A549 (cell line): Measurements from ENCODE around the gene CASTOR1. TPM values are rescaled to one million over a fixed set of nuclear protein-coding genes. Genes with fewer than 3 reads are reported as not detected.

ENCODE experiments used
- ATAC-seq, 2 experiments: fragments of 200-7000 bp in 1 of 2; fragments of >200 bp in 1 of 2; cut with Nextera tagmentation in 1 of 2; cut with Tn5 transposase in 1 of 2; 3 replicates each; pipeline versions ENCODE4 v1.8.0 to v1.9.1; 2018 to 2020; ENCODE audit warnings: mild to moderate bottlenecking in 1 of 2, moderate library complexity in 1 of 2
- CTCF ChIA-PET: fragments of 300-600 bp; sonication (Branson Sonifier 250); formaldehyde crosslinking; extraction: SDS; loops from one replicate; lab custom pipeline; 2021; ENCODE audit warnings: antibody characterized with exemption, inconsistent platforms; lab: Yijun Ruan, JAX
- POLR2A ChIA-PET: fragments of 350-600 bp; formaldehyde crosslinking; extraction: SDS; loops from one replicate; lab custom pipeline; 2021; ENCODE audit warnings: antibody characterized with exemption, inconsistent platforms; lab: Yijun Ruan, JAX
- DNase-seq, 2 experiments: peaks; one replicate each; pipeline versions ENCODE4 v3.0.0 to v3.0.0-alpha.2; 2011 to 2016; ENCODE audit warnings: low read depth in 1 of 2, low spot score in 1 of 2
- FAIRE-seq: peaks from 2 replicates; lab custom pipeline; 2011; peaks lifted over from hg19 to GRCh38; lab: Jason Lieb, UNC
- H3K27ac ChIP-seq, 2 experiments: fragments of >200 bp; sonication (Bioruptor Twin); formaldehyde crosslinking; 3 replicates each; pipeline ENCODE4 v1.5.1; 2016 to 2017
- H3K4me1 ChIP-seq: fragments of >200 bp; sonication (Bioruptor Twin); formaldehyde crosslinking; 3 replicates; pipeline ENCODE4 v1.6.1; 2016
- H3K4me2 ChIP-seq: fragments of >200 bp; sonication (Bioruptor Twin); formaldehyde crosslinking; 3 replicates; pipeline ENCODE4 v1.6.1; 2016
- H3K4me3 ChIP-seq: fragments of >200 bp; sonication (Bioruptor Twin); formaldehyde crosslinking; 3 replicates; pipeline ENCODE4 v1.5.1; 2016
- H3K9me3 ChIP-seq: fragments of >200 bp; sonication (Bioruptor Twin); formaldehyde crosslinking; 3 replicates; pipeline ENCODE4 v1.6.1; 2016
- CBX8 ChIP-seq: fragments of 200-600 bp; sonication (generic); IDR thresholded peaks from 2 replicates; pipeline ENCODE4 v1.6.1; 2016
- CEBPB ChIP-seq, 2 experiments: fragments of >200 bp in 1 of 2; sonication (Bioruptor Twin) in 1 of 2; formaldehyde crosslinking in 1 of 2; IDR thresholded peaks; 2 replicates each; pipeline ENCODE4 v1.6.1; 2012 to 2016
- ESRRA ChIP-seq: fragments of 150-350 bp; IDR thresholded peaks from 2 replicates; pipeline ENCODE4 v1.6.1; 2014; ENCODE audit warnings: mild to moderate bottlenecking, low read length, borderline replicate concordance
- HOXA7 ChIP-seq: fragments of 250-450 bp; sonication (Bioruptor Pico); IDR thresholded peaks from 2 replicates; pipeline ENCODE4 v1.5.0; 2020; ENCODE audit warnings: mild to moderate bottlenecking, moderate library complexity
- HOXB13 ChIP-seq: fragments of 250-450 bp; sonication (Bioruptor Pico); IDR thresholded peaks from 2 replicates; pipeline ENCODE4 v1.5.0; 2020; ENCODE audit warnings: low read depth, mild to moderate bottlenecking, moderate library complexity
- JUNB ChIP-seq: fragments of >200 bp; sonication (Bioruptor Twin); formaldehyde crosslinking; IDR thresholded peaks from 2 replicates; pipeline ENCODE4 v1.6.1; 2016
- KDM1A ChIP-seq: fragments of 200-600 bp; sonication (generic); IDR thresholded peaks from 2 replicates; pipeline ENCODE4 v1.6.1; 2016; ENCODE audit warnings: low read depth, mild to moderate bottlenecking
- RFX5 ChIP-seq: fragments of 450-650 bp; IDR thresholded peaks from 2 replicates; pipeline ENCODE4 v1.7.1; 2014; ENCODE audit warnings: antibody characterized with exemption, mild to moderate bottlenecking, moderate library complexity
- TFCP2L1 ChIP-seq: fragments of 250-450 bp; sonication (Bioruptor Pico); IDR thresholded peaks from 2 replicates; pipeline ENCODE4 v1.5.0; 2021; ENCODE audit warnings: mild to moderate bottlenecking
- TP53 ChIP-seq: fragments of 250-450 bp; sonication (Bioruptor Pico); IDR thresholded peaks from 2 replicates; pipeline ENCODE4 v1.5.0; 2021; ENCODE audit warnings: mild to moderate bottlenecking, moderate library complexity
- ZFP36 ChIP-seq: fragments of 450-650 bp; IDR thresholded peaks from 2 replicates; pipeline ENCODE4 v1.6.1; 2014; ENCODE audit warnings: borderline replicate concordance; ENCODE audit not compliant: partially characterized antibody
- WGBS: methylation state at CpG from one replicate; pipeline ENCODE4 v1.1.6; 2017; ENCODE audit errors: missing lambda C conversion rate; 5-methylcytosine and 5-hydroxymethylcytosine counted together
- polyA plus RNA-seq, 4 experiments: library from polyadenylated mRNA; depleted of rRNA in 3 of 4; stranded (reverse); fragments of >200 nt; fragmentation: RNase III in 1 of 4; extraction: RNeasy Plus Mini Kit Qiagen cat#74134 plus additional on column Dnase treatment in 1 of 4; gene quantifications; 2 replicates in 3 of 4; 3 replicates in 1 of 4; pipeline ENCODE4 v1.2.3, GENCODE V29; 2011 to 2017
- TF ChIP-seq, protein P1 (sequence below): fragments of >200 bp; sonication (Bioruptor Twin); formaldehyde crosslinking; IDR thresholded peaks from 2 replicates; pipeline ENCODE4 v1.6.1; 2016
- TF ChIP-seq, protein P2 (sequence below): fragments of 200-600 bp; sonication (generic); IDR thresholded peaks from 2 replicates; pipeline ENCODE4 v1.6.1; 2016; ENCODE audit warnings: antibody characterized with exemption, mild to moderate bottlenecking, moderate library complexity

CASTOR1 gene
- polyA plus RNA-seq, 2 of the 4 experiments (the other 2 are of a cell fraction), result 4.7 to 12.2 TPM

GRCh38 chr22:30267382-30268302, 21.7 kb downstream of the CASTOR1 start:
- H3K27ac ChIP-seq, result peak overlapping the region in 1 of 2 experiments; percentile 100; a peak in 2 of 6 replicates
- ATAC-seq (no peak), DNase-seq (no peak), FAIRE-seq (no peak)
- no peak overlapping the region for H3K4me2 ChIP-seq
- ChIA-PET POLR2A (no interaction called here), CTCF (no interaction called here)
- 89% methylated on average over 14 of the region's 14 CpGs for WGBS
- no peak for TF ChIP-seq HOXB13 (CRISPR knock-in tag)
- no peak for TF ChIP-seq CBX8
- no peak for TF ChIP-seq TFCP2L1
- peak; percentile 53; the same call in 1 of the 2 replicates for TF ChIP-seq KDM1A
- TF ChIP-seq ZFP36, result peak; percentile 52
- TF ChIP-seq HOXA7 (CRISPR knock-in tag), result no peak
- peaks cover 10% of the 10 kb centered on the region for H3K4me1 ChIP-seq
- no peak overlapping the region for H3K4me3 ChIP-seq
- no peaks in the 10 kb centered on the region for H3K9me3 ChIP-seq

DNA sequence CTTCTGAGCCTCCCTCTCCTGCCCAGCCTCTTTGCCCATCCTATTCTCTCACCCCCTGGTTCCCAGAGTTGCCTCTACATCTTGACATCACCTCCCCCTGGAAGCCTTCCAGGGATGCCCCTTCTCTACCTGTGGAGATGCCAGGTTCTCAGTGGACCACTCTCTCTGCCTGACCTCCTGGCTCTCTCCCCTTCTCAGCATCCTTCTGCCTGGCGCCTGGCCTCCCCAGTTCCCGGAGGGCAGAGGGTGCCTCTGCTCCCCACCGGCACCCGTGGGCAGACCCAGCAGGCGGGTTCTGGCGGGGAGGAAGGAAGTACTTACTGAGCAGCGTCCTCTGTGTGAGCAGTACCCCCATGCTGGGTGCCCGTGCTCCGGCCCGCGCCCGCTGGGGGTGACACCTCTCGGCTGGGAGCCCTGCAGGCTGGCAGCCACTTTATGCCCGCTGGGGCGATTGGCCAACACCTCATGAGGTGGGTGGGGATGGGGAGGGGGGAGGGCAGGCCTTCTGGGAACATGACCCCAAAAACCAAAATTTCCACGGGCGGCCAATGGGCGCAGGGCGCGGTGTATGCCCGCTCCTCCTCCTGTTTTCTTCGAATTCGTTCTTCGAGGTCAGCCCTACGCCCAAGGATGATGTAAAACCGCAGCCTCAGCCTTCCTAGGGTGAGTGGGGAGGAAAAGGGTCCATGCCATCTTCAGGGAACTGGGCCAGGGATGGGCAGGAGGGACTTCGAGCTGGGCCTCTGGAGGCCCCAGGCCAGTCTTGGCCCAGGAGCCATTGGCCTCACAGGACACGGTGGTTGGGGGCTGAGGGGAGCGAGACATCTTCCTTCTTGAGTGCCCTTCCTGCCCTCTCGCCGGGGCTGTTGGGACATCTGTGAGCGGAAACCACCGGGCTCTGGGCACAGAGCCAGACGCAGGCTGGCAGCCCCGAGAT, 22.6 kb downstream of the CASTOR1 start, which contains the start of gene OSM:
Gene OSM (minus strand): TSS at position 407 of the 937 bp plus-strand sequence. CDS start 52 bp downstream, at position 355.
- ChIA-PET CTCF (interaction anchor here (2.1 kb wide), 1 partner anchor 159 kb away, joined by 8 read pairs; no protein-coding TSS in a partner anchor), POLR2A (no interaction called here)
- FAIRE-seq, result no peak
- no peaks in the 10 kb centered on the region for H3K9me3 ChIP-seq
- no peak within 1 kb of the TSS for H3K4me2 ChIP-seq
- TF ChIP-seq ZFP36, result peak; percentile 88
- TF ChIP-seq, protein P1, sequence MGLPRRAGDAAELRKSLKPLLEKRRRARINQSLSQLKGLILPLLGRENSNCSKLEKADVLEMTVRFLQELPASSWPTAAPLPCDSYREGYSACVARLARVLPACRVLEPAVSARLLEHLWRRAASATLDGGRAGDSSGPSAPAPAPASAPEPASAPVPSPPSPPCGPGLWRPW, result no peak
- TF ChIP-seq ESRRA, result no peak
- no peak within 1 kb of the TSS for H3K4me3 ChIP-seq
- H3K27ac ChIP-seq, result peak within 1 kb of the TSS in 1 of 2 experiments; percentile 100; a peak in 3 of 6 replicates
- no peak for DNase-seq
- 89% methylated on average over 24 of the region's 35 CpGs for WGBS
- peaks cover 19% of the 10 kb centered on the region for H3K4me1 ChIP-seq
- ATAC-seq, result no peak

DNA sequence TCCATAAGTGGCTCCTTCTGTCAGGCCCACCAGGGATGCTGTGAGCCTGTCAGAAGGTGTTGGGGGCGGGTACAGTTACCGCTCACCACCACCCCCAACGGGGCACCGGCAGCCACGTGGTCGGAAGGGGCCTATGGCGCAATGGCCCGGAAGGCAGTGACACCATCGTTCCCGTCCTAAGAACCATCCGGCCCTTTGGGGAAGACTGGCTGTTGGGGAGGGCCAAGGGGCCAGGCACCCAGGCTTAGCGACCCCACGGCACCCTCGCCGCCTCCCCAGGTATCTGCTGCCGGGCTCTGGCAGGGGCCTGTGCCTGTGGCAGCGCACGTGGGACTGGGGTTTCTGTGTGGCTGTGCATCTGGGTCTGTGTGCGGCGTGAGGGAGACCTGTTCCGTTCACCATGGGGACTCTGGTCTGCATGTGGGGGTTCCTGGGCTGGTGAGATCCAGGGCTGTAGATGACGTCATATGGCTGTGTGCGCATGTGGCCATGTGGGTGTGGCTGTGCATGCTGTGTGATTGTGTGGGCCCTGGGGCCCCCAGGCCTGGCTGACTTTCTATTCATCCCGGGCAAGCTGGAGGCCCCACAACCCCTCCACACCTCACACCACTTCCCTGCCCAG, 23.4 kb downstream of the CASTOR1 start:
- H3K4me1 ChIP-seq, result peaks cover 27% of the 10 kb centered on the region
- H3K4me2 ChIP-seq, result no peak overlapping the region
- no peak overlapping the region for H3K4me3 ChIP-seq
- peak overlapping the region in 1 of 2 experiments; percentile 100; a peak in 3 of 6 replicates for H3K27ac ChIP-seq
- no peaks in the 10 kb centered on the region for H3K9me3 ChIP-seq
- ATAC-seq (no peak), FAIRE-seq (no peak), DNase-seq (no peak)
- CTCF ChIA-PET, result interaction anchor here (1.6 to 4.8 kb wide), 3 partner anchors 22 to 158 kb away, joined by 7 to 25 read pairs (median 8); partner anchors contain the start of gene RNF215
- POLR2A ChIA-PET, result no interaction called here
- 75% methylated on average over 5 of the region's 24 CpGs for WGBS
- no peak for TF ChIP-seq ZFP36
- TF ChIP-seq CEBPB (IDR thresholded peaks at IDR 0.05), result peak in 1 of 2 experiments; percentile 43; a peak in 1 of 4 replicates

DNA sequence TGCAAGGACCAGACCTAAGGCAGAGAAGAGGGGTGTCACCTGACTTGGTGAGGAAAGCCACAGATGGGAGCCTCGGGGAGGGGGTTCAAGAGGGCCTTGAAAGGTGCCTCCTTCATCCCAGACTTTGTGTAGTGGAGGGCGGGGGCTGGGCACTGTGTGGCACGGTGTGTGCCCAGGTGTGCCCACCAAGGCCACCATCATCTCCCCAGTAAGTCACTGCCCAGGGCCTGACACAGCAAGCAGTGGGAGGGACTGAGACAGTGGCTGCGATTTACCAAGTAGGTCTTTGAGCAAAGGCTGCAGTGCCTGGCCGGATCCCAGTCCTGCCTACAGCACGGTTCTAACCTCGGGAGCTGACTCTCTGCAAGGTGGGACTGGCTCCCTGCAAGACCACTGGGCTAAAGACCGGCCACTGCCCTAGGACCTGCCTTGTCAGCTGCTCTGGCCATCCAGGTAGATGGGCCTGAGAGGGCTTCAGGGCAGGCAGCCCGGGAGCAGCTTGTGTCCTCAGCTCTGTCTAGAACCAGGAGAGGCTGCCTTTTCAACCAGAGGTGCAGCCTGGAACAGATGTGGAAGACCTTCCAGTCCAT, 24.1 kb downstream of the CASTOR1 start:
- no peak for DNase-seq
- no peak for TF ChIP-seq TP53 (CRISPR knock-in tag)
- TF ChIP-seq, protein P1, result no peak
- no peak for TF ChIP-seq RFX5
- TF ChIP-seq, protein P2, sequence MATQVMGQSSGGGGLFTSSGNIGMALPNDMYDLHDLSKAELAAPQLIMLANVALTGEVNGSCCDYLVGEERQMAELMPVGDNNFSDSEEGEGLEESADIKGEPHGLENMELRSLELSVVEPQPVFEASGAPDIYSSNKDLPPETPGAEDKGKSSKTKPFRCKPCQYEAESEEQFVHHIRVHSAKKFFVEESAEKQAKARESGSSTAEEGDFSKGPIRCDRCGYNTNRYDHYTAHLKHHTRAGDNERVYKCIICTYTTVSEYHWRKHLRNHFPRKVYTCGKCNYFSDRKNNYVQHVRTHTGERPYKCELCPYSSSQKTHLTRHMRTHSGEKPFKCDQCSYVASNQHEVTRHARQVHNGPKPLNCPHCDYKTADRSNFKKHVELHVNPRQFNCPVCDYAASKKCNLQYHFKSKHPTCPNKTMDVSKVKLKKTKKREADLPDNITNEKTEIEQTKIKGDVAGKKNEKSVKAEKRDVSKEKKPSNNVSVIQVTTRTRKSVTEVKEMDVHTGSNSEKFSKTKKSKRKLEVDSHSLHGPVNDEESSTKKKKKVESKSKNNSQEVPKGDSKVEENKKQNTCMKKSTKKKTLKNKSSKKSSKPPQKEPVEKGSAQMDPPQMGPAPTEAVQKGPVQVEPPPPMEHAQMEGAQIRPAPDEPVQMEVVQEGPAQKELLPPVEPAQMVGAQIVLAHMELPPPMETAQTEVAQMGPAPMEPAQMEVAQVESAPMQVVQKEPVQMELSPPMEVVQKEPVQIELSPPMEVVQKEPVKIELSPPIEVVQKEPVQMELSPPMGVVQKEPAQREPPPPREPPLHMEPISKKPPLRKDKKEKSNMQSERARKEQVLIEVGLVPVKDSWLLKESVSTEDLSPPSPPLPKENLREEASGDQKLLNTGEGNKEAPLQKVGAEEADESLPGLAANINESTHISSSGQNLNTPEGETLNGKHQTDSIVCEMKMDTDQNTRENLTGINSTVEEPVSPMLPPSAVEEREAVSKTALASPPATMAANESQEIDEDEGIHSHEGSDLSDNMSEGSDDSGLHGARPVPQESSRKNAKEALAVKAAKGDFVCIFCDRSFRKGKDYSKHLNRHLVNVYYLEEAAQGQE, result no peak
- TF ChIP-seq JUNB, result no peak
- TF ChIP-seq, all 56 proteins: peak for 0
- FAIRE-seq (no peak), ATAC-seq (no peak)
- Histone ChIP-seq H3K27ac (peak overlapping the region in 1 of 2 experiments; percentile 100; a peak in 3 of 6 replicates), H3K9me3 (no peaks in the 10 kb centered on the region), H3K4me3 (no peak overlapping the region), H3K4me1 (peaks cover 34% of the 10 kb centered on the region), H3K4me2 (no peak overlapping the region)
- WGBS, result 97% methylated on average over 6 of the region's 9 CpGs
- ChIA-PET POLR2A (interaction anchor here (1.3 kb wide), 1 partner anchor 123 kb away, joined by 3 read pairs; no protein-coding TSS in a partner anchor), CTCF (interaction anchor here (0.9 to 4.8 kb wide), 7 partner anchors 9 to 163 kb away, joined by 3 to 34 read pairs (median 7); partner anchors contain the start of gene RNF215)
